ENCODE results near the gene CERS6. TPM values are rescaled to one million over a fixed set of nuclear protein-coding genes. Genes with fewer than 3 reads are reported as not detected.

Gene CERS6
- total and polyA plus RNA-seq, 8 donors = 3.2 to 18.0 (median 7.6) TPM

- H3K36me3 ChIP-seq = no peaks in the 10 kb centered on the region
- WGBS, 2 donors = 74 to 81% methylated on average over 2 of the region's 2 CpGs
- ATAC-seq = no peak
- H3K4me1 ChIP-seq = no peaks in the 10 kb centered on the region
- no peak for TF ChIP-seq CTCF (IDR thresholded peaks at IDR 0.05)
- no peak for DNase-seq
- H3K9me3 ChIP-seq = no peaks in the 10 kb centered on the region
- H3K27ac ChIP-seq = no peak overlapping the region
- H3K27me3 ChIP-seq = no peaks in the 10 kb centered on the region
- FAIRE-seq = no peak
- intact Hi-C loops (cut with DNase I) = no loop called here
- H3K4me3 ChIP-seq = no peak overlapping the region
Observed at GRCh38 chr2:168504323-168504722, 48.3 kb downstream of the CERS6 start.

- H3K27me3 ChIP-seq = no peaks in the 10 kb centered on the region
- DNase-seq (no peak), ATAC-seq (peak in 1 of 4 donors; percentile 47), FAIRE-seq (no peak)
- no peaks in the 10 kb centered on the region for H3K4me1 ChIP-seq
- H3K4me3 ChIP-seq = no peak overlapping the region
- H3K36me3 ChIP-seq = no peaks in the 10 kb centered on the region
- no peak for TF ChIP-seq CTCF (IDR thresholded peaks at IDR 0.05)
- intact Hi-C loops (cut with DNase I) = no loop called here
- H3K27ac ChIP-seq = no peak overlapping the region
- no peaks in the 10 kb centered on the region for H3K9me3 ChIP-seq
- WGBS, 2 donors = 86 to 88% methylated on average over 6 of the region's 6 CpGs
Observed at GRCh38 chr2:168510125-168510756, 54.2 kb downstream of the CERS6 start.

- H3K4me1 ChIP-seq = no peaks in the 10 kb centered on the region
Observed at GRCh38 chr2:168514692-168515091, 58.6 kb downstream of the CERS6 start.

GRCh38 chr2:168515502-168515901, 59.4 kb downstream of the CERS6 start:
- ATAC-seq (peak in 3 of 4 donors; percentile 17 to 38 (median 18)), FAIRE-seq (no peak), DNase-seq (no peak)
- Histone ChIP-seq H3K4me3 (no peak overlapping the region), H3K27me3 (no peaks in the 10 kb centered on the region), H3K27ac (no peak overlapping the region), H3K9me3 (no peaks in the 10 kb centered on the region), H3K4me1 (no peaks in the 10 kb centered on the region), H3K36me3 (no peaks in the 10 kb centered on the region)
- intact Hi-C loops (cut with DNase I) = no loop called here
- 87 to 91% methylated on average over 2 of the region's 2 CpGs for WGBS, 2 donors
- TF ChIP-seq CTCF (IDR thresholded peaks at IDR 0.05) = no peak

More at GRCh38 chr2:168514692-168515091, 58.6 kb downstream of the CERS6 start:
- Histone ChIP-seq H3K36me3 (no peaks in the 10 kb centered on the region), H3K27ac (no peak overlapping the region), H3K9me3 (no peaks in the 10 kb centered on the region), H3K27me3 (no peaks in the 10 kb centered on the region), H3K4me3 (no peak overlapping the region)
- TF ChIP-seq CTCF (IDR thresholded peaks at IDR 0.05) = no peak
- FAIRE-seq (no peak), ATAC-seq (no peak), DNase-seq (no peak)
- 86 to 95% methylated on average over 1 of the region's 1 CpG for WGBS, 2 donors
- intact Hi-C loops (cut with DNase I) = no loop called here

GRCh38 chr2:168517816-168518215, 61.7 kb downstream of the CERS6 start:
- no peaks in the 10 kb centered on the region for H3K9me3 ChIP-seq
- no peak for FAIRE-seq
- ATAC-seq = no peak
- no peak overlapping the region for H3K4me3 ChIP-seq
- no peaks in the 10 kb centered on the region for H3K27me3 ChIP-seq
- no peak overlapping the region for H3K27ac ChIP-seq
- no peaks in the 10 kb centered on the region for H3K36me3 ChIP-seq
- 84 to 86% methylated on average over 7 of the region's 7 CpGs for whole genome bisulfite sequencing, 2 donors
- no peak for DNase-seq
- H3K4me1 ChIP-seq = peaks cover 0 to 4% (median 0%) of the 10 kb centered on the region in 3 donors
- TF ChIP-seq CTCF (IDR thresholded peaks at IDR 0.05) = no peak
- intact Hi-C loops (cut with DNase I) = no loop called here
